ENCODE data around the gene SEPTIN12.
"Not testable (repeated sequence)": the region's sequence is repeated elsewhere in the genome, so short reads cannot be mapped to it uniquely, and the experiment has no call there.

SEPTIN12 gene

DNA sequence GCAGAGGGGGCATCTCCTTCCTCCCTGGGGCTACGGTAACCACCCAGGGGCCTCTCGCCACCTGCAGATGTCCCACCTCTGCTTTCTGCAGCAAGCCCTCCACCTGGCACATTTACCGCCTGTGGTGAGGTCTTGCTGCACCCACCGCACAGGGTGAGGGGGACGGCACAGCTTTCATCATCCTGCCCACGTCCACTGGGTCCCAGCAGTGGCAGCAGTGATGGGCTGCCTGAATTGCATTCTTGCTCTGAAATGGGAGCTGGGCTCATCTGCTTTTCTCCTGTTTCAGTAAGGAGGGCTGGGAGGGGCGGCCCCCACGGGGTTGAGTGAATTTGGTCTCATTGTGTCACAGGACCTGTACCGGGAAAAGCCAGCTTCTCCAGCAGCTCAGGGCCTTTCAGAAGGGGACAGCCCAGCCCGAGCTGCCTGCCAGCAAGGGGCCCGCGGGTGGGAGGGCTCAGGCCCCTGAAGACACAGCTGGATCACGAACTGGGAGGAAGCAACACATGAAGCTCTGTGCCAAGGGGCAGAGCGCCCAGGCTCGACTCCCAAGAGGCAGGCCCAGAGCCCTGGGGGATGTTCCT, 41.1 kb downstream of the SEPTIN12 start:
- TF ChIP-seq, protein P1, sequence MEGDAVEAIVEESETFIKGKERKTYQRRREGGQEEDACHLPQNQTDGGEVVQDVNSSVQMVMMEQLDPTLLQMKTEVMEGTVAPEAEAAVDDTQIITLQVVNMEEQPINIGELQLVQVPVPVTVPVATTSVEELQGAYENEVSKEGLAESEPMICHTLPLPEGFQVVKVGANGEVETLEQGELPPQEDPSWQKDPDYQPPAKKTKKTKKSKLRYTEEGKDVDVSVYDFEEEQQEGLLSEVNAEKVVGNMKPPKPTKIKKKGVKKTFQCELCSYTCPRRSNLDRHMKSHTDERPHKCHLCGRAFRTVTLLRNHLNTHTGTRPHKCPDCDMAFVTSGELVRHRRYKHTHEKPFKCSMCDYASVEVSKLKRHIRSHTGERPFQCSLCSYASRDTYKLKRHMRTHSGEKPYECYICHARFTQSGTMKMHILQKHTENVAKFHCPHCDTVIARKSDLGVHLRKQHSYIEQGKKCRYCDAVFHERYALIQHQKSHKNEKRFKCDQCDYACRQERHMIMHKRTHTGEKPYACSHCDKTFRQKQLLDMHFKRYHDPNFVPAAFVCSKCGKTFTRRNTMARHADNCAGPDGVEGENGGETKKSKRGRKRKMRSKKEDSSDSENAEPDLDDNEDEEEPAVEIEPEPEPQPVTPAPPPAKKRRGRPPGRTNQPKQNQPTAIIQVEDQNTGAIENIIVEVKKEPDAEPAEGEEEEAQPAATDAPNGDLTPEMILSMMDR (IDR thresholded peaks at IDR 0.05; ENCODE audit: extremely low read depth, insufficient read depth, missing control alignments) = no peak
- DNase-seq (ENCODE audit: low spot score) = no peak
- in situ Hi-C loops (cut with MboI; ENCODE audit: low pct_unique_long_range_greater_than_20kb, low sequenced_read_pairs, unreplicated experiment) = loop anchor here (25.0 kb wide), 1 partner anchor 315 kb away; the partner anchor contains the start of genes ALG1 and C16orf89

- no peak for DNase-seq (ENCODE audit: low spot score)
- in situ Hi-C loops (cut with MboI; ENCODE audit: low pct_unique_long_range_greater_than_20kb, low sequenced_read_pairs, unreplicated experiment) = loop anchor here (25.0 kb wide), 1 partner anchor 316 kb away; the partner anchor contains the start of genes ALG1 and C16orf89
- TF ChIP-seq, protein P1 (IDR thresholded peaks at IDR 0.05; ENCODE audit: extremely low read depth, insufficient read depth, missing control alignments) = no peak
Measured at GRCh38 chr16:4746215-4746614, 41.9 kb downstream of the SEPTIN12 start.

DNA sequence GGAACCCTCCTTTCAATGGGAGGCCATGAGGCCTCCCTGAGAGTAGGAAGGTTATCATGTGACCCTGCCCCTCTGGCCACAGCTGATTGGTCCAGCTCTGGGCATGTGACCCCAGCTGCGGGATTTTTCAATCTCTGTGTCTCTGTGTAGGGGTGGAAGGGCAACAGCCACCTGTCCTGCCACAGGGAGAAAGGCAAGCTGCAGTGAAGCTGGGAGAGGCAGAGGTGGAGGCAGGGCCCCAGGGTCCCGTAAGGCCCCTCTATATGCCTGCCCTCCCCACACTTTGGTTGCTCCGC, 42.9 kb downstream of the SEPTIN12 start:
- in situ Hi-C loops (cut with MboI; ENCODE audit: low pct_unique_long_range_greater_than_20kb, low sequenced_read_pairs, unreplicated experiment) = loop anchor here (25.0 kb wide), 1 partner anchor 317 kb away; the partner anchor contains the start of genes ALG1 and C16orf89

GRCh38 chr16:4744555-4745273, 43.4 kb downstream of the SEPTIN12 start:
- TF ChIP-seq, protein P1 (IDR thresholded peaks at IDR 0.05; ENCODE audit: extremely low read depth, insufficient read depth, missing control alignments) = no peak
- no peak for DNase-seq (ENCODE audit: low spot score)
- in situ Hi-C loops (cut with MboI; ENCODE audit: low pct_unique_long_range_greater_than_20kb, low sequenced_read_pairs, unreplicated experiment) = loop anchor here (25.0 kb wide), 1 partner anchor 318 kb away; the partner anchor contains the start of genes ALG1 and C16orf89

More for the DNA sequence above, 42.9 kb downstream of the SEPTIN12 start:
- DNase-seq (ENCODE audit: low spot score) = no peak
- TF ChIP-seq, protein P1 (IDR thresholded peaks at IDR 0.05; ENCODE audit: extremely low read depth, insufficient read depth, missing control alignments) = no peak

DNA sequence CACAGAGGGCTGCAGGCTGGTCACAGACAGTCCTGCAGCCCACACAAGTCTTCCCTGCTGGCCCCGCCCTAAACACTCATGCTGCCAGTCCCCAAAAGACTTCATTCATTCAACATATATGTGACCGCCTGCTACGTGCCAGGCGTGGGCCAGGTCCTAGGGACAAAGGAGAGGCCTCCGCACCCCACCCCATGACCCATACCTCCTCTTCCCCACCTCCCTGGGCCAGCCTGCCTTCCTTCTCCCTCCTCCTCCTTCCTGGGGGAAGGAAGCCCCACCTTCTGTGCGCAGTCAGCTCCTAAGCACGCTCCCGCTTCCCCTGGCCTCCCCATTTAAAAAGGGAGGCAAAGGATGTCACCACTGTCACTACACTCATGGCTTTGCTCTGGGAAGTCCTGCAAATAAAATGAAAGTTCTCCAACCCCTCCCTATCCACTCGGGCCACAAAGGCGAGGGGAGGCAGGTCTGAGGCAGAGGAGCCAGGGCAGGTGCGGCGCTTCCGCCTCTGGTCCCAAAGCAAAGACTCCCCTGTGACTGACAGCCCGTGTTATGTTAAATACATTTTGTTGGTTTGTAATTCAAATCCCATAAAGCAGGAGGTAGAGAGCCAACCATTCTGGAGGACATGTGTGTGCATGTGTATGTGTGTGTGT, 44.8 kb downstream of the SEPTIN12 start:
- TF ChIP-seq, protein P1 (IDR thresholded peaks at IDR 0.05; ENCODE audit: extremely low read depth, insufficient read depth, missing control alignments) = no peak
- DNase-seq (ENCODE audit: low spot score) = no peak
- in situ Hi-C loops (cut with MboI; ENCODE audit: low pct_unique_long_range_greater_than_20kb, low sequenced_read_pairs, unreplicated experiment) = loop anchor here (25.0 kb wide), 1 partner anchor 319 kb away; the partner anchor contains the start of genes ALG1 and C16orf89

DNA sequence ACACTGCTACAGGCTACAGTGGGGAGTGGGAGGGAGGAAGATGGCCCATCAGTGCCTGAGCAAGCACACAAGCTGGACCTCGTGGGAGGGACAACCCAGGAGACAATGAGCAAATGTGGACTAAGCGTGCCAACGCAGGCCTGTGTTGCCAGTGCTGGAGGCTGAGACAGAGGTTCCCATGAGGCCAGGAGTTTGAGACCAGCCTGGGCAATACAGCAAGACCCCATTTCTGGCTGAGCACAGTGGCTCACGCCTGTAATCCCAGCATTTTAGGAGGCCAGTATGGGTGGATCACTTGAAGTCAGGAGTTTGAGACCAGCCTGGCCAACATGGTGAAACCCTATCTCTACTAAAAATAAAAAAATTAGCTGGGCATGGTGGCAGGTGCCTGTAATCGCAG, 49.8 kb downstream of the SEPTIN12 start:
- DNase-seq (ENCODE audit: low spot score) = not testable (repeated sequence)
- in situ Hi-C loops (cut with MboI; ENCODE audit: low pct_unique_long_range_greater_than_20kb, low sequenced_read_pairs, unreplicated experiment) = loop anchor here (25.0 kb wide), 1 partner anchor 324 kb away; the partner anchor contains the start of genes ALG1 and C16orf89
